ENCODE data around the gene AGAP1. TPM values are rescaled to one million over a fixed set of nuclear protein-coding genes. Genes with fewer than 3 reads are reported as not detected.

The AGAP1 gene
- total and polyA plus RNA-seq, 2 donors (not counting 3 experiments of a cell fraction or from before 2014, with no cell fraction given) = 10.2 to 20.9 TPM

GRCh38 chr2:235674146-235674545, 180.3 kb downstream of the AGAP1 start:
- Histone ChIP-seq H3K9ac (replicated peaks; ENCODE audit: extremely low read depth, insufficient read depth, low read length) (no peak overlapping the region), H3K4me2 (ENCODE audit: insufficient read depth, low read length) (no peak overlapping the region), H3K79me2 (ENCODE audit: control insufficient read depth, insufficient read depth, low read length) (peaks cover 2% of the 10 kb centered on the region), H3K27me3 (ENCODE audit: control insufficient read depth in 2 of 2, insufficient read depth in 2 of 2, low read length in 2 of 2) (peaks cover 14 to 18% of the 10 kb centered on the region in 2 experiments), H3K9me1 (replicated peaks; ENCODE audit: control insufficient read depth, extremely low read depth, insufficient read depth, low read length) (no peaks in the 10 kb centered on the region), H3K4me3 (replicated peaks in 1 of 3; ENCODE audit: insufficient read depth in 1 of 3, low read depth in 1 of 3, low read length in 3 of 3) (no peak overlapping the region), H3K36me3 (ENCODE audit: control insufficient read depth in 2 of 2, extremely low read depth in 1 of 2, insufficient read depth in 2 of 2, low read length in 2 of 2) (no peaks in the 10 kb centered on the region), H3K4me1 (ENCODE audit: control insufficient read depth, extremely low read depth, insufficient read depth, low read length) (peaks cover 2% of the 10 kb centered on the region), H3K27ac (ENCODE audit: insufficient read depth, low read depth, low read length) (no peak overlapping the region), H3K9me3 (replicated peaks; ENCODE audit: control insufficient read depth, insufficient read depth, low read length) (no peaks in the 10 kb centered on the region), H2AFZ (ENCODE audit: low read depth, low read length) (no peak overlapping the region), H4K20me1 (replicated peaks; ENCODE audit: control insufficient read depth, extremely low read depth, insufficient read depth, low read length) (no peaks in the 10 kb centered on the region)
- intact Hi-C loops (cut with micrococcal nuclease) (loop anchor here (10.0 kb wide), 2 partner anchors 399 to 539 kb away; no protein-coding TSS in a partner anchor), dilution Hi-C loops (cut with MboI; ENCODE audit: extremely low pct_ligation_motif_present, low sequenced_read_pairs) (no loop called here)
- FAIRE-seq = no peak
- DNase-seq (ENCODE audit: low read depth, low spot score) = no peak
- no peak for TF ChIP-seq CTCF (IDR thresholded peaks at IDR 0.05; ENCODE audit: extremely low read depth in 1 of 2, insufficient read depth in 1 of 2, low read depth in 1 of 2, low read length in 2 of 2)
- no peak for TF ChIP-seq POLR2AphosphoS5 (IDR thresholded peaks at IDR 0.05; ENCODE audit: insufficient read depth, low read depth, low read length)
- POLR2A ChIA-PET = no interaction called here
- CTCF ChIA-PET = interaction anchor here (1.6 kb wide), 1 partner anchor 72 kb away, joined by 3 read pairs; no protein-coding TSS in a partner anchor
- BruUV-seq (replicated peaks) = no TSS peak

GRCh38 chr2:235674812-235675211, 181.0 kb downstream of the AGAP1 start:
- no peak overlapping the region for H3K4me2 ChIP-seq (ENCODE audit: insufficient read depth, low read length)
- peaks cover 2% of the 10 kb centered on the region for H3K4me1 ChIP-seq (ENCODE audit: control insufficient read depth, extremely low read depth, insufficient read depth, low read length)
- no peak overlapping the region for H3K9ac ChIP-seq (replicated peaks; ENCODE audit: extremely low read depth, insufficient read depth, low read length)
- no peak overlapping the region for H3K27ac ChIP-seq (ENCODE audit: insufficient read depth, low read depth, low read length)
- intact Hi-C loops (cut with micrococcal nuclease) = loop anchor here (10.0 kb wide), 2 partner anchors 400 to 540 kb away; no protein-coding TSS in a partner anchor
- peaks cover 2% of the 10 kb centered on the region for H3K79me2 ChIP-seq (ENCODE audit: control insufficient read depth, insufficient read depth, low read length)
- peaks cover 14 to 18% of the 10 kb centered on the region in 2 experiments for H3K27me3 ChIP-seq (ENCODE audit: control insufficient read depth in 2 of 2, insufficient read depth in 2 of 2, low read length in 2 of 2)
- TF ChIP-seq JUN (IDR thresholded peaks at IDR 0.05; ENCODE audit: borderline replicate concordance, insufficient read depth, insufficient read length, low read depth) = no peak
- no peak for TF ChIP-seq MYC (IDR thresholded peaks at IDR 0.05; ENCODE audit: low read depth, low read length)
- no peak for TF ChIP-seq POLR2AphosphoS5 (IDR thresholded peaks at IDR 0.05; ENCODE audit: insufficient read depth, low read depth, low read length)
- TF ChIP-seq FOS (IDR thresholded peaks at IDR 0.05; ENCODE audit: borderline replicate concordance, insufficient read depth, low read length) = no peak
- TF ChIP-seq POLR2A (IDR thresholded peaks at IDR 0.05; ENCODE audit: low read depth, low read length) = no peak
- TF ChIP-seq, protein P1, sequence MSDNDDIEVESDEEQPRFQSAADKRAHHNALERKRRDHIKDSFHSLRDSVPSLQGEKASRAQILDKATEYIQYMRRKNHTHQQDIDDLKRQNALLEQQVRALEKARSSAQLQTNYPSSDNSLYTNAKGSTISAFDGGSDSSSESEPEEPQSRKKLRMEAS (IDR thresholded peaks at IDR 0.05; ENCODE audit: insufficient read depth, insufficient read length) = no peak
- TF ChIP-seq GATA2 (IDR thresholded peaks at IDR 0.05; ENCODE audit: insufficient read depth, insufficient read length, low read depth, low read length) = no peak
- no peak for TF ChIP-seq EZH2 (IDR thresholded peaks at IDR 0.05; ENCODE audit: borderline replicate concordance, low read depth, low read length, severe bottlenecking)
- TF ChIP-seq CTCF (IDR thresholded peaks at IDR 0.05; ENCODE audit: extremely low read depth in 1 of 2, insufficient read depth in 1 of 2, low read depth in 1 of 2, low read length in 2 of 2) = no peak
- H3K9me1 ChIP-seq (replicated peaks; ENCODE audit: control insufficient read depth, extremely low read depth, insufficient read depth, low read length) = no peaks in the 10 kb centered on the region
- H3K9me3 ChIP-seq (replicated peaks; ENCODE audit: control insufficient read depth, insufficient read depth, low read length) = no peaks in the 10 kb centered on the region
- DNase-seq (ENCODE audit: low read depth, low spot score) (no peak), FAIRE-seq (no peak)
- no peak overlapping the region for H2AFZ ChIP-seq (ENCODE audit: low read depth, low read length)
- BruUV-seq (replicated peaks) = no TSS peak
- no peaks in the 10 kb centered on the region for H4K20me1 ChIP-seq (replicated peaks; ENCODE audit: control insufficient read depth, extremely low read depth, insufficient read depth, low read length)
- ChIA-PET CTCF (no interaction called here), POLR2A (no interaction called here)
- H3K36me3 ChIP-seq (ENCODE audit: control insufficient read depth in 2 of 2, extremely low read depth in 1 of 2, insufficient read depth in 2 of 2, low read length in 2 of 2) = no peaks in the 10 kb centered on the region
- H3K4me3 ChIP-seq (replicated peaks in 1 of 3; ENCODE audit: insufficient read depth in 1 of 3, low read depth in 1 of 3, low read length in 3 of 3) = no peak overlapping the region
- dilution Hi-C loops (cut with MboI; ENCODE audit: extremely low pct_ligation_motif_present, low sequenced_read_pairs) = no loop called here

Measured in endothelial cell of umbilical vein (primary cell).